ENCODE results near the gene ANAPC15.
A peak's percentile ranks its signal among the peaks of the same experiment; 100 is the strongest.

Gene ANAPC15

GRCh38 chr11:72102631-72102945 lies 9.9 kb downstream of the ANAPC15 start:
- H3K4me3 ChIP-seq (ENCODE audit: control insufficient read depth, low read depth, low read length), result peak overlapping the region; percentile 99
- TF ChIP-seq, protein P1, sequence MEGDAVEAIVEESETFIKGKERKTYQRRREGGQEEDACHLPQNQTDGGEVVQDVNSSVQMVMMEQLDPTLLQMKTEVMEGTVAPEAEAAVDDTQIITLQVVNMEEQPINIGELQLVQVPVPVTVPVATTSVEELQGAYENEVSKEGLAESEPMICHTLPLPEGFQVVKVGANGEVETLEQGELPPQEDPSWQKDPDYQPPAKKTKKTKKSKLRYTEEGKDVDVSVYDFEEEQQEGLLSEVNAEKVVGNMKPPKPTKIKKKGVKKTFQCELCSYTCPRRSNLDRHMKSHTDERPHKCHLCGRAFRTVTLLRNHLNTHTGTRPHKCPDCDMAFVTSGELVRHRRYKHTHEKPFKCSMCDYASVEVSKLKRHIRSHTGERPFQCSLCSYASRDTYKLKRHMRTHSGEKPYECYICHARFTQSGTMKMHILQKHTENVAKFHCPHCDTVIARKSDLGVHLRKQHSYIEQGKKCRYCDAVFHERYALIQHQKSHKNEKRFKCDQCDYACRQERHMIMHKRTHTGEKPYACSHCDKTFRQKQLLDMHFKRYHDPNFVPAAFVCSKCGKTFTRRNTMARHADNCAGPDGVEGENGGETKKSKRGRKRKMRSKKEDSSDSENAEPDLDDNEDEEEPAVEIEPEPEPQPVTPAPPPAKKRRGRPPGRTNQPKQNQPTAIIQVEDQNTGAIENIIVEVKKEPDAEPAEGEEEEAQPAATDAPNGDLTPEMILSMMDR (conservative IDR thresholded peaks at IDR 0.05; ENCODE audit: control insufficient read depth, insufficient read depth, low read depth, low read length), result no peak
- DNase-seq (ENCODE audit: low read depth), result no peak

- no peak for DNase-seq (ENCODE audit: low read depth)
- TF ChIP-seq, protein P1 (conservative IDR thresholded peaks at IDR 0.05; ENCODE audit: control insufficient read depth, insufficient read depth, low read depth, low read length), result no peak
- peak overlapping the region; percentile 99 for H3K4me3 ChIP-seq (ENCODE audit: control insufficient read depth, low read depth, low read length)
Observed at GRCh38 chr11:72102162-72102561, 10.3 kb downstream of the ANAPC15 start.

GRCh38 chr11:72100462-72100861 lies 12.0 kb downstream of the ANAPC15 start:
- DNase-seq (ENCODE audit: low read depth), result peak; percentile 45
- no peak overlapping the region for H3K4me3 ChIP-seq (ENCODE audit: control insufficient read depth, low read depth, low read length)

GRCh38 chr11:72100009-72100408 lies 12.5 kb downstream of the ANAPC15 start:
- DNase-seq (ENCODE audit: low read depth), result no peak
- TF ChIP-seq, protein P1 (conservative IDR thresholded peaks at IDR 0.05; ENCODE audit: control insufficient read depth, insufficient read depth, low read depth, low read length), result no peak
- H3K4me3 ChIP-seq (ENCODE audit: control insufficient read depth, low read depth, low read length), result no peak overlapping the region

More at GRCh38 chr11:72100462-72100861, 12.0 kb downstream of the ANAPC15 start:
- TF ChIP-seq, protein P1 (conservative IDR thresholded peaks at IDR 0.05; ENCODE audit: control insufficient read depth, insufficient read depth, low read depth, low read length), result no peak

DNA sequence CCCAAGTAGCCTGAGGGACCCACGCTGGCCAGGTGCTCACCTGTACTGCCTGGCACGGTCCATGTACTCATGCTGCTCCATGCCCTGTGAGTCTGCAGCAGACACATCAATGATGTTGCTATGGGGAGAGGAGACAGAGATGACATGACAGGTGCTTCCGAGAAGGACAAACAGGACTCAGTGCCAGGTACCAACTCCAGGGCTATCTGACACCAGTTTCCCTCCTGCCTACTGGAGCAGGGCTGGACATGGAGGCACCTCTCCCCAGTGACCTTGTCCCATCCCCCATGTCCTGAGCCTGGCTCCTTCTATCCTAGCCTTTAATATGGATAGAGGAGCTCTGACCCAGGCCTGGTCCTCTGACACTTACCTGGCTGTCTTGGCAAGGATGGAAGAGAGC lies 13.8 kb downstream of the ANAPC15 start:
- TF ChIP-seq, protein P1 (conservative IDR thresholded peaks at IDR 0.05; ENCODE audit: control insufficient read depth, insufficient read depth, low read depth, low read length), result no peak
- no peak overlapping the region for H3K4me3 ChIP-seq (ENCODE audit: control insufficient read depth, low read depth, low read length)
- DNase-seq (ENCODE audit: low read depth), result no peak

GRCh38 chr11:72091292-72091691 lies 21.2 kb downstream of the ANAPC15 start:
- DNase-seq (ENCODE audit: low read depth), result peak; percentile 70

More at GRCh38 chr11:72091292-72091691, 21.2 kb downstream of the ANAPC15 start:
- TF ChIP-seq, protein P1 (conservative IDR thresholded peaks at IDR 0.05; ENCODE audit: control insufficient read depth, insufficient read depth, low read depth, low read length), result peak; percentile 89
- H3K4me3 ChIP-seq (ENCODE audit: control insufficient read depth, low read depth, low read length), result no peak overlapping the region

All from fibroblast of mammary gland (primary cell).